HepG2 (cell line): ENCODE measurements around the gene MRPL14.

ENCODE experiments used
- HNRNPH1 ChIP-seq: fragments of 200-400 bp; formaldehyde crosslinking; optimal IDR thresholded peaks from 2 replicates; pipeline ENCODE3; 2017; ENCODE audit warnings: mild to moderate bottlenecking, low read depth, low read length
- KLF12 ChIP-seq: sonication (generic); formaldehyde crosslinking; IDR thresholded peaks from 2 replicates; pipeline ENCODE4 v1.4.0; 2020; ENCODE audit warnings: missing genetic modification reagents, borderline replicate concordance
- NR2F1 ChIP-seq, 2 experiments: fragments of 450-650 bp in 1 of 2; formaldehyde crosslinking in 1 of 2; IDR thresholded peaks; 2 replicates each; pipeline versions ENCODE4 v1.5.0 to v1.6.1; 2016 to 2020; ENCODE audit warnings: mild to moderate bottlenecking in 1 of 2, missing compliant biosample characterization in 1 of 2, missing genetic modification reagents in 1 of 2, moderate library complexity in 1 of 2
- PHB2 ChIP-seq: fragments of 450-650 bp; IDR thresholded peaks from 2 replicates; pipeline ENCODE4 v1.6.1; 2018; ENCODE audit not compliant: partially characterized antibody
- USF2 ChIP-seq, 2 experiments: sonication (generic) in 1 of 2; formaldehyde crosslinking in 1 of 2; IDR thresholded peaks; 2 replicates each; pipeline versions ENCODE4 v1.5.1 to v1.6.1; 2011 to 2020; ENCODE audit warnings: borderline replicate concordance in 1 of 2, low read depth in 1 of 2, low read length in 1 of 2, mild to moderate bottlenecking in 1 of 2, missing genetic modification reagents in 1 of 2, moderate library complexity in 1 of 2
- WIZ ChIP-seq: sonication (generic); formaldehyde crosslinking; IDR thresholded peaks from 2 replicates; pipeline ENCODE4 v1.5.1; 2020; ENCODE audit warnings: mild to moderate bottlenecking, missing genetic modification reagents
- ZNF354B ChIP-seq: sonication (generic); formaldehyde crosslinking; IDR thresholded peaks from 2 replicates; pipeline ENCODE4 v1.8.0; 2022; ENCODE audit warnings: mild to moderate bottlenecking, missing genetic modification reagents

GRCh38 chr6:44152533-44152932 lies 25.3 kb upstream of the MRPL14 start:
- TF ChIP-seq PHB2: no peak
- TF ChIP-seq USF2 (IDR thresholded peaks at IDR 0.05; ENCODE audit: low read depth, low read length): no peak
- TF ChIP-seq USF2 (CRISPR knock-in tag; IDR thresholded peaks at IDR 0.05; ENCODE audit: borderline replicate concordance): no peak
- no peak for TF ChIP-seq WIZ (CRISPR knock-in tag)
- TF ChIP-seq KLF12 (CRISPR knock-in tag): no peak
- TF ChIP-seq HNRNPH1: no peak
- TF ChIP-seq NR2F1 (CRISPR knock-in tag; IDR thresholded peaks at IDR 0.05): no peak
- no peak for TF ChIP-seq ZNF354B (CRISPR knock-in tag)
